Stimulated activated CD4-positive, alpha-beta T cell treated with anti-CD3 and anti-CD28 coated beads, Interleukin-15, amount 100 ng/mL, for 1 hour (primary cell): ENCODE data around the gene MBNL1.
"Not testable (repeated sequence)": the region's sequence is repeated elsewhere in the genome, so short reads cannot be mapped to it uniquely, and the experiment has no call there.

ENCODE experiments used
- DNase-seq, 2 donors: peaks; one replicate each; pipeline ENCODE4 v3.0.0-alpha.2; 2020; ENCODE audit warnings: low read depth in 1 of 2, low spot score in 1 of 2

Gene MBNL1

GRCh38 chr3:152399374-152399773 lies 130.6 kb downstream of the MBNL1 start:
- DNase-seq, result no peak

GRCh38 chr3:152400887-152401286 lies 132.2 kb downstream of the MBNL1 start:
- DNase-seq, result no peak

GRCh38 chr3:152402695-152403451 lies 134.1 kb downstream of the MBNL1 start:
- DNase-seq, result no peak

GRCh38 chr3:152403632-152404066 lies 134.9 kb downstream of the MBNL1 start:
- no peak for DNase-seq

GRCh38 chr3:152404976-152405375 lies 136.2 kb downstream of the MBNL1 start:
- no peak for DNase-seq

GRCh38 chr3:152405915-152406802 lies 137.4 kb downstream of the MBNL1 start:
- DNase-seq, result no peak

- DNase-seq, result no peak
Measured at GRCh38 chr3:152413240-152413639, 144.5 kb downstream of the MBNL1 start.

GRCh38 chr3:152416808-152417580 lies 148.3 kb downstream of the MBNL1 start:
- no peak for DNase-seq

GRCh38 chr3:152419748-152420147 lies 151.0 kb downstream of the MBNL1 start:
- DNase-seq, result no peak

- no peak for DNase-seq
Measured at GRCh38 chr3:152421162-152421561, 152.4 kb downstream of the MBNL1 start.

- no peak for DNase-seq
Measured at GRCh38 chr3:152426393-152426792, 157.7 kb downstream of the MBNL1 start.

- DNase-seq, result no peak
Measured at GRCh38 chr3:152428577-152428976, 159.8 kb downstream of the MBNL1 start.

GRCh38 chr3:152430223-152431002 lies 161.7 kb downstream of the MBNL1 start:
- DNase-seq, result no peak

- no peak for DNase-seq
Measured at GRCh38 chr3:152434142-152434541, 165.4 kb downstream of the MBNL1 start.

GRCh38 chr3:152435210-152435609 lies 166.5 kb downstream of the MBNL1 start:
- not testable (repeated sequence) for DNase-seq

GRCh38 chr3:152436707-152437590 lies 168.2 kb downstream of the MBNL1 start:
- no peak for DNase-seq

- DNase-seq, result no peak
Measured at GRCh38 chr3:152438181-152438580, 169.5 kb downstream of the MBNL1 start.

- no peak for DNase-seq
Measured at GRCh38 chr3:152438706-152439105, 170.0 kb downstream of the MBNL1 start.

GRCh38 chr3:152440243-152440642 lies 171.5 kb downstream of the MBNL1 start:
- DNase-seq, result not testable (repeated sequence)
